Activated CD8-positive, alpha-beta T cell treated with anti-CD3 and anti-CD28 coated beads for 36 hours (primary cell): ENCODE measurements around the gene NKAIN2. TPM values are rescaled to one million over a fixed set of nuclear protein-coding genes. Genes with fewer than 3 reads are reported as not detected.

Source experiments
- ATAC-seq: fragments of 200-7000 bp; cut with Tn5 transposase; one replicate; pipeline ENCODE4 v1.10.0; 2021; ENCODE audit warnings: mild to moderate bottlenecking, moderate library complexity
- CTCF ChIA-PET: fragments of 350-600 bp; sonication (Branson Sonifier 250); formaldehyde crosslinking; loops from one replicate; lab custom pipeline; 2021; ENCODE audit warnings: antibody characterized with exemption; lab: Charles Lee
- POLR2A ChIA-PET: fragments of 350-600 bp; sonication (Branson Sonifier 250); formaldehyde crosslinking; loops from one replicate; lab custom pipeline; 2021; ENCODE audit warnings: antibody characterized with exemption; lab: Charles Lee
- DNase-seq: peaks from one replicate; pipeline ENCODE4 v3.0.0-alpha.2; 2020
- H3K27ac Mint-ChIP-seq: one replicate; pipeline ENCODE4 v1.8.0; 2021; ENCODE audit warnings: mild to moderate bottlenecking, mixed read lengths
- H3K27me3 Mint-ChIP-seq: one replicate; pipeline ENCODE4 v1.8.0; 2021; ENCODE audit warnings: mixed read lengths
- H3K36me3 Mint-ChIP-seq: one replicate; pipeline ENCODE4 v1.8.0; 2021; ENCODE audit warnings: low read depth, mixed read lengths
- H3K4me1 Mint-ChIP-seq: one replicate; pipeline ENCODE4 v1.8.0; 2021; ENCODE audit warnings: low read depth, mixed read lengths
- H3K4me3 Mint-ChIP-seq: one replicate; pipeline ENCODE4 v1.8.0; 2021; ENCODE audit warnings: mild to moderate bottlenecking, moderate library complexity, mixed read lengths
- H3K9me3 Mint-ChIP-seq: one replicate; pipeline ENCODE4 v1.8.0; 2021; ENCODE audit warnings: mixed read lengths
- CTCF ChIP-seq: fragments of 200-600 bp; IDR thresholded peaks from one replicate; pipeline ENCODE4 v1.8.0; 2022; ENCODE audit warnings: antibody characterized with exemption, mild to moderate bottlenecking
- intact Hi-C: fragments of 100-400 bp; cut with micrococcal nuclease; formaldehyde crosslinking; loops from one replicate; pipeline ENCODE4 v1.10.0; 2022
- total RNA-seq, 2 experiments: library from RNA; stranded (reverse); gene quantifications; one replicate each; pipeline ENCODE4 v1.2.3, GENCODE V29; 2021

The NKAIN2 gene
- total RNA-seq, 2 experiments from 2014 or later: not detected

GRCh38 chr6:123810948-123811347 lies 7.3 kb downstream of the NKAIN2 start:
- Mint-ChIP-seq H3K27me3 (peaks cover 9% of the 10 kb centered on the region), H3K27ac (no peak overlapping the region), H3K9me3 (no peaks in the 10 kb centered on the region), H3K4me1 (no peaks in the 10 kb centered on the region), H3K4me3 (no peak overlapping the region), H3K36me3 (no peaks in the 10 kb centered on the region)
- no peak for TF ChIP-seq CTCF
- no peak for DNase-seq
- intact Hi-C loops: no loop called here
- CTCF ChIA-PET: no interaction called here
- POLR2A ChIA-PET: no interaction called here
- ATAC-seq: no peak

GRCh38 chr6:123811378-123811777 lies 7.7 kb downstream of the NKAIN2 start:
- peaks cover 7% of the 10 kb centered on the region for H3K27me3 Mint-ChIP-seq
- DNase-seq: no peak
- ChIA-PET CTCF (no interaction called here), POLR2A (no interaction called here)
- H3K27ac Mint-ChIP-seq: no peak overlapping the region
- H3K9me3 Mint-ChIP-seq: no peaks in the 10 kb centered on the region
- no peaks in the 10 kb centered on the region for H3K36me3 Mint-ChIP-seq
- ATAC-seq: no peak
- H3K4me1 Mint-ChIP-seq: no peaks in the 10 kb centered on the region
- intact Hi-C loops: no loop called here
- H3K4me3 Mint-ChIP-seq: no peak overlapping the region
- no peak for TF ChIP-seq CTCF

- ChIA-PET CTCF (no interaction called here), POLR2A (no interaction called here)
- Mint-ChIP-seq H3K4me3 (no peak overlapping the region), H3K27ac (no peak overlapping the region), H3K27me3 (peaks cover 4% of the 10 kb centered on the region), H3K4me1 (no peaks in the 10 kb centered on the region), H3K36me3 (no peaks in the 10 kb centered on the region), H3K9me3 (no peaks in the 10 kb centered on the region)
- DNase-seq (no peak), ATAC-seq (no peak)
- TF ChIP-seq CTCF: no peak
- intact Hi-C loops: no loop called here
Observed at GRCh38 chr6:123812621-123813020, 9.0 kb downstream of the NKAIN2 start.

GRCh38 chr6:123821112-123821511 lies 17.4 kb downstream of the NKAIN2 start:
- no peaks in the 10 kb centered on the region for H3K36me3 Mint-ChIP-seq
- no peak overlapping the region for H3K4me3 Mint-ChIP-seq
- intact Hi-C loops: no loop called here
- H3K27me3 Mint-ChIP-seq: no peaks in the 10 kb centered on the region
- POLR2A ChIA-PET: no interaction called here
- DNase-seq (no peak), ATAC-seq (no peak)
- no peaks in the 10 kb centered on the region for H3K4me1 Mint-ChIP-seq
- H3K27ac Mint-ChIP-seq: no peak overlapping the region
- H3K9me3 Mint-ChIP-seq: no peaks in the 10 kb centered on the region
- no peak for TF ChIP-seq CTCF
- CTCF ChIA-PET: interaction anchor here (2.7 kb wide), 1 partner anchor 18 kb away, joined by 6 read pairs; no protein-coding TSS in a partner anchor

GRCh38 chr6:123829302-123829953 lies 25.8 kb downstream of the NKAIN2 start:
- no peak for DNase-seq
- ChIA-PET POLR2A (no interaction called here), CTCF (no interaction called here)
- no peaks in the 10 kb centered on the region for H3K4me1 Mint-ChIP-seq
- no peaks in the 10 kb centered on the region for H3K36me3 Mint-ChIP-seq
- H3K27ac Mint-ChIP-seq: no peak overlapping the region
- no peaks in the 10 kb centered on the region for H3K27me3 Mint-ChIP-seq
- ATAC-seq: no peak
- intact Hi-C loops: no loop called here
- no peak for TF ChIP-seq CTCF
- H3K9me3 Mint-ChIP-seq: no peaks in the 10 kb centered on the region
- no peak overlapping the region for H3K4me3 Mint-ChIP-seq
